Inflammatory macrophage treated with lipopolysaccharide for 1 hour (primary cell): ENCODE data around the gene SLC39A9.
"Not testable (repeated sequence)": the region's sequence is repeated elsewhere in the genome, so short reads cannot be mapped to it uniquely, and the experiment has no call there.

Experiments used
- DNase-seq, 2 donors: peaks; one replicate each; pipeline ENCODE4 v3.0.0-alpha.2; 2020 to 2022

Gene SLC39A9

DNA sequence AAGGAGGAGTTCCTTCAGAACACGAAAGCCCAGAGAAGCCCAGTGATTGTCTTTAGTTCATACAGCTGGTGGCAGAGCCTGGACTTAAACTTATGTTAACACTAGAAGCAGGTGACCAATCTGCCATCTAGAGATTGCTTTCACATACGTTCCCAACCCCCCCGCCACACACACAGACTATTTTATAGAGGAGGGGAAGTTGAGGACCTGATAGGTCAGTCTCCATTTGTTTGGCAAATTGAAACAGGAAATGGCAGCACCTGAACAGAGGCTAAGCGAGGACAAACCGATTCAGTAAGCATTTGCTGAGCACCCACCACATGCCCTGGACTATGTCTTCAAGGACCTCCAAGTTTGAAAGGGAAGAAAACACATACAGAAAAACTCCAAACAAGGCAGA lies 81.2 kb downstream of the SLC39A9 start:
- no peak for DNase-seq

DNA sequence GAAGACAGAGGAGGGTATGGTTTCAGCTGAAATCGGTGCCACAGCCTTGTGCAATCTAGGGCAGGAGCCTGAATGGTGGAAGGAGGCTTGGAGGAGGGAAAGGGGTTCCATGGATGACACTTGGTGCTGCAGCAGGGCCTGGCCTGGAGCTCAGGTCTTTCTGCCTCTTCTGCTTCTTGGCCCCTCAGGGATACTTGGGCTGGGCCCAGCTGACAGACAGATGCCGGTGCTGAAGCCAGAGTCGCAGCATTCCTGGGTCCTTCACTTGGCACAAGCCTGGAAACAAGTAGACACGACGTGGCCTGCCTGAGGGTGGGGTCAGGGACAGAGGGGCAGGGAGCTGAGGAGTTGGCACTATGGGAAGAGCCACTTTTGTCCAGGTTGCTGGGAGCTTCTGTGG lies 81.6 kb downstream of the SLC39A9 start:
- DNase-seq, result no peak

GRCh38 chr14:69481815-69482568 lies 83.5 kb downstream of the SLC39A9 start:
- DNase-seq, result no peak

DNA sequence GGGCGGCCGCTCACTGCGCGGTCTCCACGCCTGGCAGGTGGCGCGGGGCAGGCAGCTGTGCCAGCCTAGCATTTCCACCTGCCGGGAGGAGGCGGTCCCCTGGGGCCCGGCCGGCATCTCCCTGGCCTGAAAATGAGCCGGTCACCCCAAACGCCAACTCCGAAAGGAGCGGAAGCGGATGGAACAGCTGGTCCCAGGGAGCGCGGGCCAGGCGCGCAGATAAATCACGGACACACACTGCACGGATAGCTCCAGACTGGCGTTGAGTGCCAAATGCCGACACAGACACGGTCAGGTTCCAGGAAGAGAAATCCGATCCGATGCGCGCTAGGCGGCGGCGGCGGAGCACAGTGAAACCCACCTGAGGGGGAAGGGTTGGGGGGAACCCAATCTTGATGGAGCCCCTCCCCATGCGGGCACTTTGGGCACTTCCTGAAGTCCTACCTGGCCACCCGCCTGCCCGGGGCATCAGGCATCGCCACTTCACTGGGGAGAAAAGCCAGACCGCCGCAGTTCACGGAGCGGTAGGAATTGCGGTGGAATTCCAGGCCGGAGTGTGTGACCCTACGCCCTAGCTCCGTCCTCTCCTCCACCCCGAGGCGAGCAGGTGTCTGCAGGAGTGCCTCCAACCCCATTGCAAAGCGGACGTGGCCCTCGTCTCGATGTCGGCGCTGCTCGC lies 85.4 kb downstream of the SLC39A9 start:
- DNase-seq, result no peak

DNA sequence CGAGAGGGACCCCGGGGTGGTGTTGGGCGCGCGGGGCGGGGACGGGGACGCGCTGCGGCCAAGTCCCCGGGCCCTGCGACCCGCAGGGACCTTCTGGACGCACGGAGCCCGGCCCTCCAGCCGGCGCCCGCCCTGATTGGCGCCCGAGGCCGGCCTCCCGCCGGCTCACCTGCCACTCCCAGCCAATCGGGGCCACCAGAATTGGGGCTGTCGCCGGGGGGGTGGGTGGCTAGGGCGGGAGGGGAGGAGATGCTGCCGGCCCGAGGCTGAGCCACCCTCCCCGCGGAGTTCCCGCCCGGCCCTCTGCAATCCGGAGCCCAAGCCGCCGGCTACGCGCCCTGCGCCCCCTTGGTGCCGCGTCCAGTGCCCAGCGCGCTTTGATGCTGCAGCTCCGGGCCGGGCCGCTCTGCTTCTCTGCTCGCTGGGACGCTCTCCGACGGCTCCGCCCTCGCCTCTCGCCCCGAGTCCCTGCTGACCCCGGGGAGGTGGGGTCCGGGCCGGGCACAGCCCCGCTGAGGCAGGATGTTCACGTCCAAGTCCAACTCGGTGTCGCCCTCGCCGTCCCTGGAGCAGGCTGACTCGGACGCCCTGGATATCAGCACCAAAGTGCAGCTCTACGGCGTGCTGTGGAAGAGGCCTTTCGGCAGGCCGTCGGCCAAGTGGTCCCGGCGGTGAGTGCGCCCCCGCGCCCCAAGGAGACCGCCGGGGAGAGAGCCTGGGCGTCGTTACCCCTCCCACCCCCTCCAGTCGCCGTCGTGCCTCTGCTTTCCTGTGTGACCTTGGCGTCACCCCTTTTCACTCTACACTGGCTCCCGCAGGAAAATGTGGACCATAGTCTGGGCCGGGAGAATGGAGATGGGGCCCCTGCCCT lies 86.2 kb downstream of the SLC39A9 start, which contains the start of gene PLEKHD1:
Gene PLEKHD1 (plus strand): TSS at position 285 of the 871 bp plus-strand sequence. CDS start 238 bp downstream, at position 523.
- no peak for DNase-seq

DNA sequence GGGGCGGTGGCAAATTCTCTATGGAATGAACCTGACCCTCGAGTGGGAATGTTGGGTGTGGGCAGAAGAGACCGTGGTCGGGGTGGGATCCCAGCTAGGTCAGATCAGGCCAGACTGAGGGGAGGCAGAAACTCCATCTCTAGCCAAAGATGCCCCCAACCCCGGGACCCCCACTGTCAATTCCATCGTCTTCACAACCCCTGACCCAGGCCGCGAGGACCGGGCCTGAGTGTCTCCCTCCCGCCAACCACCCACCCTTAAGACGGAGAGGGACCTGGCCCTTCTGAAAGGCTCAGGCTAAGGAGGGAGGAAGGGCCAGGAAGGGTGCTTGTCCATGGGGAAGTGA lies 86.8 kb downstream of the SLC39A9 start:
- no peak for DNase-seq

GRCh38 chr14:69485701-69486100 lies 87.2 kb downstream of the SLC39A9 start:
- DNase-seq, result no peak

DNA sequence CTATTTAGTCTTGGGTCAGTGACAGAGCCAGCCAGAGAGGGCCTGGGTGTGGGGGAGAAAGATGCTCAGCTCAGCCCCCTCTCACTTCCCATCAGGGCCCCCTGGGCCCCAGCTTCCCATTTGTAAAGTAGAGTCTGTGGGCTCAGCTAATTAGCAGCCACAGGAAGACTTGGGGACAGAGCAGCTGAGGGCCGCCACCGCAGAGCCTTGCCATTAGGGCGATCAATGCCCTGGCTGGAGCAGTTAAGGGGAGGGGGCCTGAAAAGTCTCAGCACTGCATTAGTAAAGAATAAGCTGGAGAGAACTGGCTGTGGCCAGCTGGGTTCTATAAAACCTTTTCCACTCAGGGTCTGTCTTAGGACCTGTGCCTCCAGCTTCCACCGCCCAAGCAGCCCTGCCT lies 88.7 kb downstream of the SLC39A9 start:
- no peak for DNase-seq

- no peak for DNase-seq
Measured at GRCh38 chr14:69487771-69488170, 89.3 kb downstream of the SLC39A9 start.

GRCh38 chr14:69489495-69489894 lies 91.0 kb downstream of the SLC39A9 start:
- DNase-seq, result no peak

- no peak for DNase-seq
Measured at GRCh38 chr14:69490219-69490918, 91.9 kb downstream of the SLC39A9 start.

DNA sequence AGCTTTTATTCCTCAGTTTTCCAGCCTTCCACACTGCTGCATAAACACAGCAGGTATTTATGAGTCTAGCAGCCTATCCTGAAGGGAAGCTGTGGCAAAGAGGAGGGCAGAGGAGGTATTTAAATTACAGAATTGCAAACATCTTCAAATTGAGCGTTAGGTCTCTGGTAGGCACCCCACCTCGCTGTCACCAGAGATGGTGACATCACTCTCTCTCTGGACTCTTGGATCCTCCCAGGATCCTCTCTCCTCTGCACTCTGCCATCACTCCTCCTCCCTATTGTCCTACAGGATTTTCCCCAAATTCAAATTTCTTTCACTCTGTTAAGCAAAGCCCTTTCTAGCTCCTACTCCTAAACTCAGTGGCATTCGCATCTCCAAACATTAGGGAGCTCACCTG lies 92.7 kb downstream of the SLC39A9 start:
- no peak for DNase-seq

DNA sequence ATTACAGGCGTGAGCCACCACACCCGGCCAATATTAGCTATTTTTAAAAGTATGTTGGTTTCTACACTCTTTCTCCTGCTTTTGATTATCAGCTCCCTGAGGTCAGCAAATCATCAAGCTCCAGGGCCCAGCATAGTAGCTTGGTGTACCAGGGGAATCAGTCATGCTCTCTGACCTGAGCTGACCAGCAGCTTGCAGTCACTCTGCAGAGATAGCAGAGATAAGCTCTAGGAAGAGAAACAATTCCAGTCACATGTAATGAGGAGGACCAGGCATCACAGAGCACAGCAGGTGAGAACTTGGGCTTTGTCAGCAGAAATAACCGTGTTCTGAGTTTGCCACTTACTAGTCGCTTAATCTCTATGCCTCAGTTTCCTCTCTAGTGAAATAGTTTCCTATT lies 94.5 kb downstream of the SLC39A9 start:
- no peak for DNase-seq

DNA sequence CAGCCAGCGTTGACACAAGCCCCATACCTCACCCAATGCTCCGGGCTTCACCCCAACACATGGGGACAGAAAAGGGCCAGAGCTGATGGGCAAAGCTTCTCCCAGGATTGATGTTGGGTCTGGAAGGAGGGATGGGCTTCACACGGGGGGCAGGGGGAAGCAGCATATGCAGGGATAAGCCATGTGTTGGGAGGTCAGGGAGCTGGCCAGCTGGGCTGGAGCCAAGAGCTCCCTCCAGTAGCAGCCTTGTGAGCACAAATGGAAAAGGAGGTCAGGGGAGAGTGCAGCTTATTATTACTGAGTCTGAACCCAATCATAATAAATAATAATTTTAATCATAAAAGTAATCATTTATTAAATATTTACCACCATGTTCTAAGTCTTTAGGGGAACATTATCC lies 95.3 kb downstream of the SLC39A9 start:
- no peak for DNase-seq

GRCh38 chr14:69495341-69495921 lies 96.9 kb downstream of the SLC39A9 start:
- no peak for DNase-seq

DNA sequence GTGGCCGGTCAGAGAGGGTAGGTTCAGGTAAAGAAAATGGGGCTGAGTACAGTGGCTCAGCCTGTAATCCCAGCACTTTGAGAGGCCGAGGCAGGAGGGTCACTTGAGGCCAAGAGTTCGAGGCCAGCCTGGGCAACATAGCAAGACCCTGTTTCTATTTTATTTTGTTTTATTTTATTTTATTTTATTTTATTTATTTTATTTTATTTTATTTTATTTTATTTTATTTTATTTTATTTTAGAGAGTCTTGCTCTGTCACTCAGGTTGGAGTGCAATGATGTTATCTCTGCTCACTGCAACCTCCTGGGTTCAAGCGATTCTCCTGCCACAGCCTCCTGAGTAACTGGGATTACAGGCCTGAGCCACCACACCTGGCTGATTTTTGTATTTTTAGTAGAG lies 99.4 kb downstream of the SLC39A9 start:
- DNase-seq, result not testable (repeated sequence)

- not testable (repeated sequence) for DNase-seq
Measured at GRCh38 chr14:69498286-69498685, 99.8 kb downstream of the SLC39A9 start.

DNA sequence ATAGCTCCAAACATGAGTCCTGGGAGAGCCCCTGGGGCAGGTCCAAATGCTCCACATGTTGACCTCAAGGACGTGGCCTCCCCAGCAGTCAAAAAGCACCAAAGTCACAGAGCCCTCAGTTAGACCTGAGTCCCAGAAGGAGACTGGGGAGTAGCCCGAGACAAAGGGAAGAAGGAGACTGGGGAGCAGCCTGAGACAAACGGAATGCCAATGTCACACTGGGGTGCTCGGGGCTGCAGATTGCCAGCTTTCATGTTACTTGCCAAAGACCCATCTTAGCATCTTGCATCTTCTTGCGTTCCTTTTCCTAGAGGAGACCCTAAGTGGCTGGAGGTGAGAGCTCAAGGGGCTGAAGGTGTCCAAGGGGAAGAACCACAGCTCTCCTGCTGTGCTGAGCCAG lies 100.9 kb downstream of the SLC39A9 start:
- DNase-seq, result no peak

DNA sequence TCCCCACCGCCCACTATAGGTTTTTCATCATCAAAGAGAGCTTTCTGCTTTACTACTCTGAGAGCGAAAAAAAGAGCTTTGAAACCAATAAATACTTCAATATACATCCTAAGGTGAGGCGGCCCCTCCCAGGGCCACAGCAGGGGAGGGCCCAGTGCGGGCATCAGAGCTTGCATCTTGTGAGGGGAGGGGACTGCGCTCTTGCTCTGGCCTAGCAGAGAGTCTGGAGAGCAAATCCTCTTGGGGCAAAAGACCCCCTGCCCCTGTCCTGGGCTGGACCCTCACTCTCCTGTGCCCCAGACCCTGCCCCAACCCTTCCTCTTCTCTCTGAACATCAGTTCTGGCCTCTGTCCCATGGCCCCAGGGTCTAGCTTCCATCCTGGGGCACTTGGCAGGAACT lies 101.6 kb downstream of the SLC39A9 start:
- DNase-seq, result no peak

DNA sequence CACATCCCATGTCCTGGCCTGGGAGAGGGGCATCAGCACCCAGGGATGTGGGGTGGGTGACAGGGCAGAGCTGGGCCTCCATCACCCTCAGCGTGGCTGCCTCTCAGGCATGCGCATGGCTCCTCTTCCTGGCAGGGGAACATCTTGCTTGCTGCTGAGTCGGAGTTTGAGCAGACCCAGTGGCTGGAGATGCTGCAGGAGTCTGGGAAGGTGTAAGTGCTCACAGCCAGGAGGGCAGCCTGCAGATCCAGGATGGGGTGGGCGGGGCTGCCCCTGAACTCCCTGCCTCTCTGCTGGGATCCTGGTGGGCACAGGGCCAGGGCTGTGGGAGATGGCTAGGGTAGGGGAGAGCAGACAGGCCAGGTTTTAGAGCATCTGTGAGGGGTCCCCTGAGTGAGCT lies 102.2 kb downstream of the SLC39A9 start:
- no peak for DNase-seq

DNA sequence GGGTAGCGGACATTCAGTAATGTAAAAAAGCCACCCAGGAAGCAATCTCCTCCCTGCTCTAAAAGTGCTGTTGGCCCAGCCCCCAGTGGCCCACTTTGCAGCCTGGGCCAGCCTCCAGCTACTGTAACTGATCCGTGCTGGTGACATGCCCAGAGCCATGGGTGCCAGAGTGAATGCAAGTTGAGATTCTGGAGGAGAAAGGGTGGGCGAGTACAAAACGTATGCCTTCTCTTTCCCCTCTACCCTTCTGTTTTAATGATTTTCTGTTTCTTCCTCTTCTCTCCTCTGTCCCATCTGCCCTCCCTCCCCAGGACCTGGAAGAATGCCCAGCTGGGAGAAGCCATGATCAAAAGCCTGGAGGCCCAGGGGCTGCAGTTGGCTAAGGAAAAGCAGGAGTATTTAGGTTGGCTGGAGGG lies 102.9 kb downstream of the SLC39A9 start:
- no peak for DNase-seq

GRCh38 chr14:69504775-69505174 lies 106.3 kb downstream of the SLC39A9 start:
- DNase-seq, result no peak
